Left ventricle myocardium inferior (tissue), 1 donor: ENCODE results near the gene CA5A. TPM values are rescaled to one million over a fixed set of nuclear protein-coding genes. Genes with fewer than 3 reads are reported as not detected.

Experiments
- DNase-seq: peaks from one replicate; pipeline ENCODE4 v3.0.0-alpha.2; 2020
- H3K27ac ChIP-seq: fragments of 200-600 bp; replicated peaks from 2 replicates; pipeline ENCODE4 v1.8.0; 2021
- H3K27me3 ChIP-seq: fragments of 200-600 bp; 2 replicates; pipeline ENCODE4 v1.8.0; 2021; ENCODE audit warnings: low read depth
- H3K36me3 ChIP-seq: fragments of 200-600 bp; 2 replicates; pipeline ENCODE4 v1.8.0; 2021
- H3K4me1 ChIP-seq: fragments of 200-600 bp; 2 replicates; pipeline ENCODE4 v1.8.0; 2021
- H3K4me3 ChIP-seq: fragments of 200-600 bp; 2 replicates; pipeline ENCODE4 v1.8.0; 2021; ENCODE audit warnings: mild to moderate bottlenecking, moderate library complexity
- H3K9me3 ChIP-seq: fragments of 200-600 bp; replicated peaks from 2 replicates; pipeline ENCODE4 v1.8.0; 2021
- CTCF ChIP-seq: fragments of 200-600 bp; IDR thresholded peaks from 2 replicates; pipeline ENCODE4 v1.8.0; 2021; ENCODE audit warnings: antibody characterized with exemption, mild to moderate bottlenecking, borderline replicate concordance
- intact Hi-C: fragments of 100-400 bp; cut with micrococcal nuclease; formaldehyde crosslinking; loops from one replicate; pipeline ENCODE4 v1.11.0; 2022
- total RNA-seq: library from RNA; stranded (reverse); fragmentation: NEBNext Ultra II Directional; extraction: Animal tissue kit (Norgen Biotek cat#: 25700); gene quantifications from one replicate; pipeline ENCODE4 v1.2.1, GENCODE V29; 2021
- donor health status: DM: no; HTN: yes; CAD: no; lungs with severe emphysema.

Gene CA5A
- total RNA-seq, 1 donor from 2014 or later = not detected

GRCh38 chr16:87845213-87845612, 91.1 kb downstream of the CA5A start:
- Histone ChIP-seq H3K36me3 (no peaks in the 10 kb centered on the region), H3K27ac (no peak overlapping the region), H3K4me1 (peaks cover 20% of the 10 kb centered on the region), H3K27me3 (no peaks in the 10 kb centered on the region), H3K9me3 (no peaks in the 10 kb centered on the region), H3K4me3 (no peak overlapping the region)
- TF ChIP-seq CTCF = no peak
- DNase-seq = no peak
- intact Hi-C loops = no loop called here

- peaks cover 16% of the 10 kb centered on the region for H3K4me1 ChIP-seq
- DNase-seq = no peak
- H3K9me3 ChIP-seq = no peaks in the 10 kb centered on the region
- intact Hi-C loops = no loop called here
- H3K27ac ChIP-seq = no peak overlapping the region
- no peak overlapping the region for H3K4me3 ChIP-seq
- no peak for TF ChIP-seq CTCF
- H3K36me3 ChIP-seq = no peaks in the 10 kb centered on the region
- no peaks in the 10 kb centered on the region for H3K27me3 ChIP-seq
Measured at GRCh38 chr16:87844809-87845208, 91.5 kb downstream of the CA5A start.

- intact Hi-C loops = no loop called here
- H3K27ac ChIP-seq = no peak overlapping the region
- DNase-seq = peak; percentile 43
Measured at GRCh38 chr16:87844120-87844733, 92.1 kb downstream of the CA5A start.

GRCh38 chr16:87843678-87844105, 92.6 kb downstream of the CA5A start:
- intact Hi-C loops = no loop called here
- no peak for DNase-seq
- no peak for TF ChIP-seq CTCF
- no peaks in the 10 kb centered on the region for H3K27me3 ChIP-seq
- H3K4me1 ChIP-seq = peaks cover 15% of the 10 kb centered on the region
- H3K9me3 ChIP-seq = no peaks in the 10 kb centered on the region
- H3K27ac ChIP-seq = no peak overlapping the region
- H3K4me3 ChIP-seq = no peak overlapping the region
- H3K36me3 ChIP-seq = peaks cover under 1% of the 10 kb centered on the region

More at GRCh38 chr16:87844120-87844733, 92.1 kb downstream of the CA5A start:
- H3K36me3 ChIP-seq = no peaks in the 10 kb centered on the region
- H3K9me3 ChIP-seq = no peaks in the 10 kb centered on the region
- H3K4me1 ChIP-seq = peaks cover 15% of the 10 kb centered on the region
- TF ChIP-seq CTCF = no peak
- H3K4me3 ChIP-seq = no peak overlapping the region
- H3K27me3 ChIP-seq = no peaks in the 10 kb centered on the region

- no peak overlapping the region for H3K27ac ChIP-seq
- TF ChIP-seq CTCF = no peak
- peaks cover 19% of the 10 kb centered on the region for H3K4me1 ChIP-seq
- H3K36me3 ChIP-seq = peaks cover 4% of the 10 kb centered on the region
- intact Hi-C loops = no loop called here
- DNase-seq = no peak
- H3K9me3 ChIP-seq = no peaks in the 10 kb centered on the region
- H3K27me3 ChIP-seq = no peaks in the 10 kb centered on the region
- H3K4me3 ChIP-seq = no peak overlapping the region
Measured at GRCh38 chr16:87842209-87842869, 94.0 kb downstream of the CA5A start.
